Lower leg skin (tissue), 3 donors: ENCODE results near the gene NEAT1.

Source experiments
- CTCF ChIP-seq, 3 donors: fragments of 450-650 bp; IDR thresholded peaks; one replicate each; pipeline ENCODE4 v1.5.1; 2016; ENCODE audit warnings: antibody characterized with exemption in 3 of 3, mild to moderate bottlenecking in 3 of 3, moderate library complexity in 2 of 3
- POLR2A ChIP-seq, 2 donors: fragments of 450-650 bp; IDR thresholded peaks; one replicate each; pipeline ENCODE4 v1.6.1; 2016 to 2017; ENCODE audit warnings: antibody characterized with exemption in 2 of 2, mild to moderate bottlenecking in 1 of 2, moderate library complexity in 1 of 2

- TF ChIP-seq CTCF (IDR thresholded peaks at IDR 0.05), result no peak
- no peak for TF ChIP-seq POLR2A (IDR thresholded peaks at IDR 0.05)
Measured at GRCh38 chr11:65394125-65394536, 28.5 kb upstream of the NEAT1 start.
